Measurements from ENCODE around the gene DOK6.

DNA sequence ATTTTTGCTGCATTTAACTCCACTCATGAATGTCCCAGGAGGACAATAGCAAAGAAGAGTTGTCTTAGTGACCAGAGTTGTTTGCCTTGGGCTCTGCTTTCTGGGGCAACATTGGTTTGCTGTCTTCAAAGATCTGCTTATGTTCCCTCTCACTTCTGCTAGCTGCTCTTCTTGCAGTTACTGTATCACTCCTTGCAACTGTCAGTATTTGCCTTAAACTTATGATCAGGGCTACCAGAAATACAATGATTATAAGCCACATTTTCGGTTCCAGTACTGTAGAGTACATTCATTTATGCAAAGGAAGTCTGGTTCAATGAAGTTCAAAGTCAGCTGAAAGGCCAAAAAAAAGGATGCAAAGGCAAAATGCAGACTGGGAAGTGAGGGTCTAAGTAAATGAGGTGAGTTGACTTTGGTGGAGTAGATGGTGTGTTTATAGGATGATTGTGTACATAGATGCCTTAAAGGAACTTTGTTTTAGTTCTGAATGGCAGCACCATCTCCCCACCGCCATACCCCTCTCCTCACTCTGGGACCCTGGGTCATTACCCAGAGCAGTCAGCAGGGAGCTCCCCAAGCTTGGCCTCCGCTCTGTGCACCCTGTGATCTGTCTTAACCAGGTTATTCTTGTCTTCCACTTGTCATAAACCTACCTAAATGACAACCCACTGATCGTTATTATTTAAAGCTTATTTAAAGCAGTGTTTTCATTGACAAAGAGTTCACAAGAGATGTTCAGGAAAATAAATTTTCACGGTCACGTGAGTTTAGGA, 236.0 kb downstream of the DOK6 start:
- no peak for TF ChIP-seq EZH2 (IDR thresholded peaks at IDR 0.05; ENCODE audit: borderline replicate concordance, insufficient read depth, low read depth, low read length, poor library complexity, severe bottlenecking)
- TF ChIP-seq CTCF (IDR thresholded peaks at IDR 0.05) = no peak

All from B cell (primary cell).